ENCODE results near the gene MYO7A. TPM values are rescaled to one million over a fixed set of nuclear protein-coding genes. Genes with fewer than 3 reads are reported as not detected.

The MYO7A gene
- total RNA-seq, 1 donor from 2014 or later = 3.2 TPM

- no peaks in the 10 kb centered on the region for H3K9me3 ChIP-seq (replicated peaks)
- TF ChIP-seq CTCF (IDR thresholded peaks at IDR 0.05; ENCODE audit: borderline replicate concordance) = no peak
- no peak overlapping the region for H3K4me3 ChIP-seq
- intact Hi-C loops (cut with micrococcal nuclease) = no loop called here
- H3K36me3 ChIP-seq = no peaks in the 10 kb centered on the region
- H3K4me1 ChIP-seq = no peaks in the 10 kb centered on the region
- no peaks in the 10 kb centered on the region for H3K27me3 ChIP-seq (ENCODE audit: low read depth)
- DNase-seq = no peak
- no peak overlapping the region for H3K27ac ChIP-seq (replicated peaks)
Measured at GRCh38 chr11:77206264-77207018, 78.4 kb downstream of the MYO7A start.

GRCh38 chr11:77207019-77207485 is 79.0 kb downstream of the MYO7A start:
- intact Hi-C loops (cut with micrococcal nuclease) = no loop called here
- H3K4me3 ChIP-seq = no peak overlapping the region
- H3K4me1 ChIP-seq = no peaks in the 10 kb centered on the region
- H3K36me3 ChIP-seq = no peaks in the 10 kb centered on the region
- no peaks in the 10 kb centered on the region for H3K27me3 ChIP-seq (ENCODE audit: low read depth)
- H3K9me3 ChIP-seq (replicated peaks) = no peaks in the 10 kb centered on the region
- no peak overlapping the region for H3K27ac ChIP-seq (replicated peaks)
- no peak for TF ChIP-seq CTCF (IDR thresholded peaks at IDR 0.05; ENCODE audit: borderline replicate concordance)
- no peak for DNase-seq

GRCh38 chr11:77207618-77208313 is 79.7 kb downstream of the MYO7A start:
- no peak overlapping the region for H3K4me3 ChIP-seq
- H3K27ac ChIP-seq (replicated peaks) = no peak overlapping the region
- H3K36me3 ChIP-seq = no peaks in the 10 kb centered on the region
- no peak for DNase-seq
- no peaks in the 10 kb centered on the region for H3K27me3 ChIP-seq (ENCODE audit: low read depth)
- H3K9me3 ChIP-seq (replicated peaks) = no peaks in the 10 kb centered on the region
- intact Hi-C loops (cut with micrococcal nuclease) = no loop called here
- no peaks in the 10 kb centered on the region for H3K4me1 ChIP-seq
- TF ChIP-seq CTCF (IDR thresholded peaks at IDR 0.05; ENCODE audit: borderline replicate concordance) = no peak

- no peak overlapping the region for H3K4me3 ChIP-seq
- no peaks in the 10 kb centered on the region for H3K27me3 ChIP-seq (ENCODE audit: low read depth)
- TF ChIP-seq CTCF (IDR thresholded peaks at IDR 0.05; ENCODE audit: borderline replicate concordance) = no peak
- no peak overlapping the region for H3K27ac ChIP-seq (replicated peaks)
- intact Hi-C loops (cut with micrococcal nuclease) = no loop called here
- no peaks in the 10 kb centered on the region for H3K36me3 ChIP-seq
- H3K4me1 ChIP-seq = no peaks in the 10 kb centered on the region
- no peak for DNase-seq
- H3K9me3 ChIP-seq (replicated peaks) = no peaks in the 10 kb centered on the region
Measured at GRCh38 chr11:77208535-77208934, 80.5 kb downstream of the MYO7A start.

- no peaks in the 10 kb centered on the region for H3K4me1 ChIP-seq
- TF ChIP-seq CTCF (IDR thresholded peaks at IDR 0.05; ENCODE audit: borderline replicate concordance) = no peak
- no peaks in the 10 kb centered on the region for H3K27me3 ChIP-seq (ENCODE audit: low read depth)
- DNase-seq = no peak
- H3K27ac ChIP-seq (replicated peaks) = no peak overlapping the region
- no peaks in the 10 kb centered on the region for H3K9me3 ChIP-seq (replicated peaks)
- peaks cover 3% of the 10 kb centered on the region for H3K36me3 ChIP-seq
- intact Hi-C loops (cut with micrococcal nuclease) = no loop called here
- H3K4me3 ChIP-seq = no peak overlapping the region
Measured at GRCh38 chr11:77209663-77210062, 81.6 kb downstream of the MYO7A start.

All from left ventricle myocardium inferior (tissue), 1 donor.